Subcutaneous abdominal adipose tissue (tissue), 5 donors: Measurements from ENCODE around the gene AR.

ENCODE experiments used
- H3K27ac ChIP-seq: one replicate; pipeline ENCODE4 v1.7.0; 2013; ENCODE audit warnings: low read depth, mild to moderate bottlenecking, inconsistent platforms, low read length, moderate library complexity
- H3K27me3 ChIP-seq, 5 donors: one replicate each; pipeline ENCODE4 v1.7.0; 2013; ENCODE audit warnings: low read length in 5 of 5, inconsistent platforms in 1 of 5; ENCODE audit not compliant: control insufficient read depth in 5 of 5, insufficient read depth in 4 of 5
- H3K36me3 ChIP-seq, 5 donors: one replicate each; pipeline ENCODE4 v1.7.0; 2013; ENCODE audit warnings: low read length in 5 of 5; ENCODE audit not compliant: control insufficient read depth in 5 of 5, insufficient read depth in 5 of 5
- H3K4me1 ChIP-seq, 5 donors: one replicate each; pipeline ENCODE4 v1.7.0; 2013; ENCODE audit warnings: low read length in 5 of 5, mild to moderate bottlenecking in 3 of 5, moderate library complexity in 1 of 5; ENCODE audit not compliant: control insufficient read depth in 5 of 5, insufficient read depth in 5 of 5
- H3K4me3 ChIP-seq, 5 donors: one replicate each; pipeline ENCODE4 v1.7.0; 2013; ENCODE audit warnings: low read length in 5 of 5, low read depth in 1 of 5
- H3K9ac ChIP-seq, 5 donors: one replicate each; pipeline ENCODE4 v1.7.0; 2013; ENCODE audit warnings: low read length in 5 of 5, mild to moderate bottlenecking in 4 of 5, moderate library complexity in 3 of 5
- H3K9me3 ChIP-seq, 5 donors: one replicate each; pipeline ENCODE4 v1.7.0; 2013; ENCODE audit warnings: low read length in 5 of 5; ENCODE audit not compliant: control insufficient read depth in 5 of 5
- donor health status: healthy.
- donor health status: healthy.
- donor health status: healthy.
- donor health status: healthy.
- donor health status: healthy.

Gene AR

GRCh38 chrX:67538383-67538782, 5.4 kb upstream of the AR start:
- no peak overlapping the region for H3K27ac ChIP-seq
- peaks cover 0 to 10% (median 0%) of the 10 kb centered on the region in 5 donors for H3K9me3 ChIP-seq
- no peak overlapping the region for H3K9ac ChIP-seq
- peaks cover 0 to 5% (median 2%) of the 10 kb centered on the region in 5 donors for H3K27me3 ChIP-seq
- no peaks in the 10 kb centered on the region for H3K36me3 ChIP-seq
- H3K4me1 ChIP-seq = peaks cover 0 to 2% (median under 1%) of the 10 kb centered on the region in 5 donors
- H3K4me3 ChIP-seq = no peak overlapping the region

- H3K4me1 ChIP-seq = peaks cover 0 to 27% (median 12%) of the 10 kb centered on the region in 5 donors
- H3K27me3 ChIP-seq = peaks cover 0 to 23% (median 11%) of the 10 kb centered on the region in 5 donors
- peak overlapping the region; percentile 62 to 80 (median 69) for H3K4me3 ChIP-seq
- H3K36me3 ChIP-seq = no peaks in the 10 kb centered on the region
- H3K27ac ChIP-seq = peak overlapping the region; percentile 29
- peak overlapping the region in 2 of 5 donors; percentile 2 to 51 for H3K9ac ChIP-seq
- H3K9me3 ChIP-seq = peaks cover 0 to 10% (median 0%) of the 10 kb centered on the region in 5 donors
Observed at GRCh38 chrX:67544281-67545035, 637 bp downstream of the AR start.

- Histone ChIP-seq H3K4me1 (peaks cover 0 to 27% (median 16%) of the 10 kb centered on the region in 5 donors), H3K4me3 (peak overlapping the region; percentile 62 to 84 (median 71)), H3K27me3 (peaks cover 0 to 29% (median 11%) of the 10 kb centered on the region in 5 donors), H3K36me3 (no peaks in the 10 kb centered on the region), H3K27ac (peak overlapping the region; percentile 58), H3K9me3 (peaks cover 0 to 10% (median 0%) of the 10 kb centered on the region in 5 donors), H3K9ac (peak overlapping the region in 2 of 5 donors; percentile 2 to 46)
Observed at GRCh38 chrX:67545036-67545821, 1.4 kb downstream of the AR start.

GRCh38 chrX:67545893-67546495, 2.2 kb downstream of the AR start:
- Histone ChIP-seq H3K4me3 (peak overlapping the region; percentile 62 to 84 (median 71)), H3K36me3 (no peaks in the 10 kb centered on the region), H3K4me1 (peaks cover 0 to 27% (median 17%) of the 10 kb centered on the region in 5 donors), H3K27me3 (peaks cover 0 to 29% (median 11%) of the 10 kb centered on the region in 5 donors), H3K9ac (peak overlapping the region in 2 of 5 donors; percentile 46 to 69), H3K9me3 (peaks cover 0 to 3% (median 0%) of the 10 kb centered on the region in 5 donors), H3K27ac (peak overlapping the region; percentile 58)

- Histone ChIP-seq H3K27me3 (peaks cover 0 to 29% (median 14%) of the 10 kb centered on the region in 5 donors), H3K4me1 (peaks cover 0 to 31% (median 20%) of the 10 kb centered on the region in 5 donors), H3K9me3 (no peaks in the 10 kb centered on the region), H3K4me3 (peak overlapping the region; percentile 62 to 80 (median 71)), H3K9ac (peak overlapping the region; percentile 38 to 79 (median 68)), H3K36me3 (no peaks in the 10 kb centered on the region), H3K27ac (peak overlapping the region; percentile 2)
Observed at GRCh38 chrX:67546496-67547423, 2.9 kb downstream of the AR start.

- Histone ChIP-seq H3K4me3 (no peak overlapping the region), H3K27ac (no peak overlapping the region), H3K9ac (no peak overlapping the region), H3K36me3 (no peaks in the 10 kb centered on the region), H3K27me3 (peaks cover 0 to 5% (median 3%) of the 10 kb centered on the region in 5 donors), H3K9me3 (peaks cover 0 to 8% (median 0%) of the 10 kb centered on the region in 5 donors), H3K4me1 (peaks cover 0 to 4% (median 1%) of the 10 kb centered on the region in 5 donors)
Observed at GRCh38 chrX:67555578-67556203, 11.9 kb downstream of the AR start.

- peaks cover 0 to 8% (median 0%) of the 10 kb centered on the region in 5 donors for H3K9me3 ChIP-seq
- no peaks in the 10 kb centered on the region for H3K36me3 ChIP-seq
- H3K27ac ChIP-seq = no peak overlapping the region
- no peak overlapping the region for H3K4me3 ChIP-seq
- H3K9ac ChIP-seq = no peak overlapping the region
- H3K27me3 ChIP-seq = peaks cover 0 to 4% (median 0%) of the 10 kb centered on the region in 5 donors
- peaks cover 0 to 5% (median 2%) of the 10 kb centered on the region in 5 donors for H3K4me1 ChIP-seq
Observed at GRCh38 chrX:67558267-67558666, 14.4 kb downstream of the AR start.

- H3K27ac ChIP-seq = peak overlapping the region; percentile 61
- H3K9ac ChIP-seq = peak overlapping the region in 1 of 5 donors; percentile 9
- H3K36me3 ChIP-seq = no peaks in the 10 kb centered on the region
- peaks cover 0 to 15% (median 3%) of the 10 kb centered on the region in 5 donors for H3K4me1 ChIP-seq
- no peak overlapping the region for H3K4me3 ChIP-seq
- H3K27me3 ChIP-seq = peaks cover 0 to 6% (median 0%) of the 10 kb centered on the region in 5 donors
- no peaks in the 10 kb centered on the region for H3K9me3 ChIP-seq
Observed at GRCh38 chrX:67563469-67564448, 19.9 kb downstream of the AR start.
